ENCODE data around the gene TBC1D32. TPM values are rescaled to one million over a fixed set of nuclear protein-coding genes. Genes with fewer than 3 reads are reported as not detected.

The TBC1D32 gene
- total RNA-seq, 2 experiments from 2014 or later, result 9.4 to 9.8 TPM

DNA sequence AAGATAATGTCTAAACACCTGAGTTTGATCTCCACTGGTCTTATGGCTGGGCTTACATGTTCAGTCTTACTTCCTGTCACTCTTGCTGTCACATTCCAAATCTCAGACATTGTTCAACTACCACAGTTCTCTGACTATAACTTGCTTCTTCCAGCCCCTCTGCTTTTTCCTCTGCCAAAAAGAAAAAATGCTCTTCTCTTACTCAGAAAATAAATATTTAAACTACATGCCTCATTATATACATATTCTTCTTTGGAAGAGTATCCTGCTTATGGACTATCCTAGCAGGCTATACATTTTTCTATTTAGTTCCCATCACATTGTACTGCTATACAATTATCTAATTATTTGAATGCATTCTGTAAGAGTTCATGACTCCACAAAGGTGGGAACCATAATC is 175.4 kb downstream of the TBC1D32 start:
- TF ChIP-seq, protein P1, sequence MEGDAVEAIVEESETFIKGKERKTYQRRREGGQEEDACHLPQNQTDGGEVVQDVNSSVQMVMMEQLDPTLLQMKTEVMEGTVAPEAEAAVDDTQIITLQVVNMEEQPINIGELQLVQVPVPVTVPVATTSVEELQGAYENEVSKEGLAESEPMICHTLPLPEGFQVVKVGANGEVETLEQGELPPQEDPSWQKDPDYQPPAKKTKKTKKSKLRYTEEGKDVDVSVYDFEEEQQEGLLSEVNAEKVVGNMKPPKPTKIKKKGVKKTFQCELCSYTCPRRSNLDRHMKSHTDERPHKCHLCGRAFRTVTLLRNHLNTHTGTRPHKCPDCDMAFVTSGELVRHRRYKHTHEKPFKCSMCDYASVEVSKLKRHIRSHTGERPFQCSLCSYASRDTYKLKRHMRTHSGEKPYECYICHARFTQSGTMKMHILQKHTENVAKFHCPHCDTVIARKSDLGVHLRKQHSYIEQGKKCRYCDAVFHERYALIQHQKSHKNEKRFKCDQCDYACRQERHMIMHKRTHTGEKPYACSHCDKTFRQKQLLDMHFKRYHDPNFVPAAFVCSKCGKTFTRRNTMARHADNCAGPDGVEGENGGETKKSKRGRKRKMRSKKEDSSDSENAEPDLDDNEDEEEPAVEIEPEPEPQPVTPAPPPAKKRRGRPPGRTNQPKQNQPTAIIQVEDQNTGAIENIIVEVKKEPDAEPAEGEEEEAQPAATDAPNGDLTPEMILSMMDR (IDR thresholded peaks at IDR 0.05), result no peak
- ChIA-PET CTCF (no interaction called here), POLR2A (no interaction called here)
- H3K9me3 ChIP-seq (ENCODE audit: control insufficient read depth in 1 of 2, insufficient read depth in 1 of 2, low read length in 2 of 2), result peaks cover 0 to under 1% of the 10 kb centered on the region in 2 experiments
- Mint-ChIP-seq H3K4me3 (no peak overlapping the region), H3K4me1 (ENCODE audit: low read depth) (no peaks in the 10 kb centered on the region), H3K27me3 (no peaks in the 10 kb centered on the region), H3K27ac (no peak overlapping the region), H3K9me3 (peaks cover 26% of the 10 kb centered on the region), H3K36me3 (ENCODE audit: low read depth) (peaks cover 88% of the 10 kb centered on the region)
- no peaks in the 10 kb centered on the region for H3K4me1 ChIP-seq (ENCODE audit: insufficient read depth, low read length)
- H3K4me3 ChIP-seq (ENCODE audit: low read length), result no peak overlapping the region
- no peak overlapping the region for H3K27ac ChIP-seq (ENCODE audit: low read depth in 1 of 2, low read length in 2 of 2)
- DNase-seq (no peak), ATAC-seq (ENCODE audit: poor library complexity) (no peak)
- intact Hi-C loops (cut with DNase I, micrococcal nuclease), result no loop called here
- no peaks in the 10 kb centered on the region for H3K27me3 ChIP-seq (ENCODE audit: control insufficient read depth in 1 of 2, insufficient read depth in 2 of 2, low read length in 2 of 2)
- H3K36me3 ChIP-seq (ENCODE audit: insufficient read depth, low read length), result peaks cover 5% of the 10 kb centered on the region

DNA sequence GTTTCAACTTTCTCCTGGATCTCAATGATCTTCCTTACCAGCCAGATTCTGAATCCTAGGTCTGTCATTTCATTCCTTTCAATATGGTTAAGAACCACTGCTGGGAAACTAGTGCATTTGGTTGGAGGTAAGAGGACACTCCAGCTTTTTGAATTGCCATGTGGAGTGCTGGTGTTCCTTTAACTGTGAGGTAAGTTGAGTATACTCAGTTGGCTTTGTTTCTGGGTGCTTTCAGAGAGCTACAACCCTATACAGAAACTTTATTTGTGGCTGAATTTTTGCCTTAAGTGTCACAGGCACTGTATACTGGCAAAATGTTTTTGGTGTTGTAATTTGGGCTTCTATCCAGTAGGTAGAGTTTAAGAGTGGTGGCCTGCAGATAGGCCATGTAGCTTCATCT is 175.8 kb downstream of the TBC1D32 start:
- Mint-ChIP-seq H3K9me3 (peaks cover 26% of the 10 kb centered on the region), H3K4me1 (ENCODE audit: low read depth) (no peaks in the 10 kb centered on the region), H3K27ac (no peak overlapping the region), H3K27me3 (no peaks in the 10 kb centered on the region), H3K36me3 (ENCODE audit: low read depth) (peaks cover 93% of the 10 kb centered on the region), H3K4me3 (no peak overlapping the region)
- Histone ChIP-seq H3K36me3 (ENCODE audit: insufficient read depth, low read length) (peaks cover 5% of the 10 kb centered on the region), H3K27me3 (ENCODE audit: control insufficient read depth in 1 of 2, insufficient read depth in 2 of 2, low read length in 2 of 2) (no peaks in the 10 kb centered on the region), H3K9me3 (ENCODE audit: control insufficient read depth in 1 of 2, insufficient read depth in 1 of 2, low read length in 2 of 2) (peaks cover 4 to 5% of the 10 kb centered on the region in 2 experiments), H3K4me3 (ENCODE audit: low read length) (no peak overlapping the region), H3K27ac (ENCODE audit: low read depth in 1 of 2, low read length in 2 of 2) (no peak overlapping the region), H3K4me1 (ENCODE audit: insufficient read depth, low read length) (no peaks in the 10 kb centered on the region)
- intact Hi-C loops (cut with DNase I, micrococcal nuclease), result no loop called here
- ChIA-PET CTCF (no interaction called here), POLR2A (no interaction called here)
- TF ChIP-seq, protein P1 (IDR thresholded peaks at IDR 0.05), result no peak
- ATAC-seq (ENCODE audit: poor library complexity) (no peak), DNase-seq (no peak)

DNA sequence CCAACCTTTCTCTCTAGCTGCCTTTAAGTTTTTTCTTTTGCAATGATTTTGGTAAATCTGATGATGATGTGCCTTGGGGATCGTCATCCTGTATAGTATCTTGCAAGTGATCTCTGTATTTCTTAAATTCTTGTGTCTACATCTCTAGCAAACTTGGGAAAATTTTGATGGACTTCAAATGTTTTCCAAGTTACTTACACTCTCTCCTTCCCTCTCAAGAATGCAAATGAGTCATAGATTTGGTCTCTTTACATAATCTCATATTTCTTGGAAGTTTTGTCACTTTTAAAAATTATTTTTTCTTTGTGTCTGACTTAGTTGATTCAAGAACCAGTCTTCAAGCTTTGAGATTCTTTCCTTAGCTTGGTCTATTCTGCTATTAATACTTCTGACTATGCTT is 176.4 kb downstream of the TBC1D32 start:
- Histone ChIP-seq H3K27ac (ENCODE audit: low read depth in 1 of 2, low read length in 2 of 2) (no peak overlapping the region), H3K9me3 (ENCODE audit: control insufficient read depth in 1 of 2, insufficient read depth in 1 of 2, low read length in 2 of 2) (peaks cover 7 to 9% of the 10 kb centered on the region in 2 experiments), H3K36me3 (ENCODE audit: insufficient read depth, low read length) (peaks cover 5% of the 10 kb centered on the region), H3K27me3 (ENCODE audit: control insufficient read depth in 1 of 2, insufficient read depth in 2 of 2, low read length in 2 of 2) (no peaks in the 10 kb centered on the region), H3K4me3 (ENCODE audit: low read length) (no peak overlapping the region), H3K4me1 (ENCODE audit: insufficient read depth, low read length) (no peaks in the 10 kb centered on the region)
- Mint-ChIP-seq H3K27me3 (no peaks in the 10 kb centered on the region), H3K9me3 (peaks cover 26% of the 10 kb centered on the region), H3K4me3 (no peak overlapping the region), H3K36me3 (ENCODE audit: low read depth) (peaks cover 98% of the 10 kb centered on the region), H3K27ac (no peak overlapping the region), H3K4me1 (ENCODE audit: low read depth) (no peaks in the 10 kb centered on the region)
- TF ChIP-seq, protein P1 (IDR thresholded peaks at IDR 0.05), result no peak
- intact Hi-C loops (cut with DNase I, micrococcal nuclease), result no loop called here
- POLR2A ChIA-PET, result no interaction called here
- CTCF ChIA-PET, result no interaction called here
- ATAC-seq (ENCODE audit: poor library complexity), result no peak
- no peak for DNase-seq

Measured in CD4-positive, alpha-beta T cell (primary cell).